NAMALWA (cell line): ENCODE measurements around the gene CBX8.

ENCODE experiments used
- DNase-seq: peaks from one replicate; pipeline ENCODE4 v3.0.0-alpha.2; 2015; ENCODE audit warnings: low spot score

Gene CBX8

DNA sequence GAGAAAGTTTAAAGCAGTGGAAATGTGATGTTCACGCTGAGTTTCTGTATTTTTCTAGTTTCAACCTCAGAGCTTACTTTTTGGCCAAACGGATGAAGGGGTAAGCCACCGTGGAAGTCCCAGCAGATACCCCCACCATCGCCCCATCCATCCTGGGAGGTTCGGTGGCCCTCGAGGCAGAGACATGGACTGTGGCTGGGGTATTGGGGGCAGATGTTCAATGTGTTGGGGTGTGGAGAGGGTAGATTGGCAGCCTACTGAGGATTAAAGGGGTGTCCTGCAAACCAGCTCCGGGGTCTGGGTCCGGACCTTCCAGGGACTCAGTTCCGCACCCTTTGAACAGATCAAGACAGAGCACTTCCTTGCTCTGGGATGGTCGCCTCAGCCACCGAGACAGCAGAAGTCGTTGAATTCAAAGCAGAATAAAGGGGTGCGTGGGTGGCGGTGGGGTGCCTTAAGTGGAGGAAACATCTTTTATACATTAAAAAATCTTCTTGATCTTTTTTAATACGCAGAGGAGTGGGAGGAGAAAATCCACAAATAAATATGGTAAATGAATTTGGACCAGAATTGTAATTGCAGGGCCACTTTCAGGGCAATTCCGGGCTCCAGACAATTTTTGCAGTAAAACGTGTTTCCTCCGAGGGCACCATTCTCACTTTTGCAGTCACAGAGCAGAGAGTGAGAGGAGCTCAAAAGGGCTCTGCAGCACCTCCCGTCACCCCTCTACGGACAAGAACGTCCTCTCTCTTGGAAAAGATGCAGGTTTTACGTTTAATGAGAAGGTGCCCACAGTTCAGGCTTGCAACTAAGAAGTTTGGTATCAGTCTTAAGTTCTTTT lies 8.2 kb upstream of the CBX8 start:
- DNase-seq: no peak

DNA sequence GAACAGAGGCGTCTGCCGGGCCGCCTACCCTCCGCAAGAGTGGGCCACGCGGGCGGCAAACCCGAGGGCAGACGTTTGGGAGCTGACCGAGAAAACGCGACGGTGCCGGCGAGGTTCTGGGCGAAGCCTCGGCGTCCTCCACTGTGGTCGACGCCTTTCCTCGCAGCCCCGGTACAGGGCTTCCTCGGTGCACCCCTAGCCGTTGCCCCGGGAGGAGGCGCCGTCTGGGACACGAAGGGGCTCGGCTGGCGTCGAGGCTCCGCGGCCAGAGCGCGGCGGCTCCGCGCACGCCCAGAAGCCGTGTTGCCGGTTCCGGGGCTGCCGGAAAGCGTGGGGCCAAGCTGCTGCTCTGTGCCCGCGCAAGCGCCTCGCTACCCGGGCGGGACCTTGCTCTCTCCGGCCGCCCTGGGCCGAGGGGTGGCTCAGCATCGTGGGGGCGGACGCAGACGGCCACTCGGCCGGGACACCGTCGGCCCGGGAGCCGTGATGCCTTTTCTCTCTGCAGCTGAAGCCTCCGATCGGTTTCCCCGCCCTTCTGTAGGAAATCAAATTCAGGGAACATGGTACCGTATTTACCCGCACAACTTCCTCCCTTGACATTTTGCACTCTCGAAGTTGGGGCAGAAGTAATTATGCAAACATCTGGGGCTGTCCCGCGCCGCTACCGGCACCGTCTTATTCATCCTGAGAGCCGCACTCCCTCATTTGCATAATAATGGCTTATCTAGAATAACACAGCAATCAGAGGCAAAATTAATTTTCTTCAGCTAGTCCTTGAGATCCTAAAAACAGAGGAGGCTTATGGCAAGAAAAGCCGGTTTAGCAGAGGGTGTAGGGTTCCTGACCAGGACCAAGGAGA lies 7.3 kb upstream of the CBX8 start:
- DNase-seq: peak; percentile 81

- no peak for DNase-seq
Measured at GRCh38 chr17:79803421-79803996, 6.6 kb upstream of the CBX8 start.

- no peak for DNase-seq
Measured at GRCh38 chr17:79802736-79803420, 6.0 kb upstream of the CBX8 start.

- no peak for DNase-seq
Measured at GRCh38 chr17:79802039-79802735, 5.3 kb upstream of the CBX8 start.

- DNase-seq: no peak
Measured at GRCh38 chr17:79801156-79802038, 4.5 kb upstream of the CBX8 start.

DNA sequence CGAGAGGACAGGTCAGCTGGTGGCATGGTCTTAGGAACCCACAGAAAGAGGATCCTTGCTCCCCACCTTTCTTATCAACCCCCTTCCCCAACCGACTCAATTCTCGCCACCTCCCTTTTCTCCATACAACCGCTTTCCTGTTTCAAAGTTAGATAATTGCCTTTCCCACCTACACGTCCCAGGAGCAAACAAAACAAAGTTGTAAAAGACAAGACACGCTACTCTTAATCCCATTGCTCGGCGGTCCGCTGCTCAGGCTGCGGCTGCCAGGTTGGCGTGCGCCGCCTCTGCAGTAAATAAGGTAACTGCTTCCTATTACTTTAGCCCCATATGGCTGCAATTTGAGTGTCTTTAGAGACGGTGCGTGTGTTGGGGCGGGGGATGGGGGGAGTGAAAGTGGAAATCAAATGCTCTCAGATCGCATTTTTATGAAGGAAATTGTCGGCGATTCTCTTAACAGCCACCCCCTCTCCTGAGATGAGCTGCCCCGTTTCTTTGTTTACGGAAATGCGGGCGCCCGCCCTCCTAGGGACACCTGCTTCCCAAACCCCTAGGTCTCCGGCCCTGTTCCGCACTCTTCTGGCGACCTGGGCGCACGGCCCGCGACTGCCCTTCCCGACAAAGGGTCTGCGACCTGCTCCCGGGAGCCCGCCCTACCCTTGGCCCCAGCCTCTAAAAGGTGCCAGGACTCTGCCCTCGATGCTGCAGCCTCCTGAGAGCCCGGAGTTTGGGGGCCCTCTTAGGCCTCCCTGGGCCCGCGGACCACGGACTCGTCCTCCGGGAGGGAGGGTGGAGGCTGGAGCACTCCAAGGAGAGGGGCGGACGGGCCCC lies 3.7 kb upstream of the CBX8 start:
- DNase-seq: peak; percentile 73

GRCh38 chr17:79799538-79800324 lies 2.9 kb upstream of the CBX8 start:
- no peak for DNase-seq

GRCh38 chr17:79799174-79799537 lies 2.3 kb upstream of the CBX8 start:
- no peak for DNase-seq

DNA sequence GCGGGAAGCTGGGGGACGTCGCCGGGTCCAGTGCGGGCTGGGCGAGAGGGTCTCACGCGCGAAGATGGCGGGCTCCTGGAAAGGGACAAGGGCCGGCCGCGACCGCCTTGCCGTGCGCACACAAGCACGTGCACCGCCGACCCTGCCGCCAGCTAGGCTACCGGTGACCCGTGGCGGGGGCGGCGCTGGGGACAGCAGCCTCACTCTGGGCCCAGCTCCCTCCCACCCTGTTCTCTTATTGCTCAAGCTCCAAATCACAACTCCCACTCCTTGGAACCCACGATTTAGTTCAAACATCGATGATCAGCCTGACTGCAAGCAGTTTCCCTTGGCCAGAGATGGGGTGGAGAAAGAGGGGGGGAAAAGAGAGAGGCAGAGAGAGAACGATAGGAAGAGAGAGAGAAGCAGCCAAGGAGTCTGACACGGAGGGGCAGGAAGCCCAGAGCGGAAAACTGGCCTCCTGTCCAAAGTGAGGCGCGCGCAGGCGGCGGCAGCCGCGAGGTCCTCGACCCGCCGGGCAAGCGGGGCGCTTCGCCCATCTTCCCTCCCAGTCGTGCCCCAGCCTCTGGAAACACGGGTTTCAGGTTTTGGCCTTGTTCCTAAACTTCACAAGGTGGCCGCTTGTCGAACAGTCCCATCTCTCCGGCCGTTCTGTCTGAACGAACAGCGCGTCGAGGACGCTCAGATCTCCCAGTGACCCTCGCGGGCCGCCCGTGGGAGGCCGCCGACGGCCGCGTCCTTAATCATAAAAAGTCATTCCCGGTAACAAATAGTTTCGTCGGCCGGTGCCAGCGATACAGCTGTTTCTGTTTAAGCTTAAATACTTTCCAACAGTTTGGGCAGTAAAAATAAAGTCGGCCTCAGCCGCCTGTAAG lies 1.7 kb upstream of the CBX8 start:
- DNase-seq: no peak

GRCh38 chr17:79797492-79798298 lies 818 bp upstream of the CBX8 start:
- peak; percentile 55 for DNase-seq

DNA sequence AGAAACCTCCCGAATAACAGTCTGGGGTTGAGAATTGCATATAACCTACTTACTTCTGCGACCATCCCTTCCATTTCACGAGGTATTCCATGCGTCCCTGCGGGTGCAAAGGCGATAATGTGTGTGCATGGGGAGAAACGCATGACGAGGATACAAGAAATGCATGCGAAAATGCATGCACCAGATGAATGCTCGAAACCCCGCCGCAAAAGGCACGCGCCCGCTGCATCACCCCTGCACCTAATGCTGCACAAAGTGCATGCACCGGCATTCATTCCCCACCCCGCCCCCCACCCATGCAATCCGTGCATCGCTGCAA lies 474 bp downstream of the CBX8 start:
- peak; percentile 61 for DNase-seq

GRCh38 chr17:79795795-79796443 lies 958 bp downstream of the CBX8 start:
- no peak for DNase-seq

DNA sequence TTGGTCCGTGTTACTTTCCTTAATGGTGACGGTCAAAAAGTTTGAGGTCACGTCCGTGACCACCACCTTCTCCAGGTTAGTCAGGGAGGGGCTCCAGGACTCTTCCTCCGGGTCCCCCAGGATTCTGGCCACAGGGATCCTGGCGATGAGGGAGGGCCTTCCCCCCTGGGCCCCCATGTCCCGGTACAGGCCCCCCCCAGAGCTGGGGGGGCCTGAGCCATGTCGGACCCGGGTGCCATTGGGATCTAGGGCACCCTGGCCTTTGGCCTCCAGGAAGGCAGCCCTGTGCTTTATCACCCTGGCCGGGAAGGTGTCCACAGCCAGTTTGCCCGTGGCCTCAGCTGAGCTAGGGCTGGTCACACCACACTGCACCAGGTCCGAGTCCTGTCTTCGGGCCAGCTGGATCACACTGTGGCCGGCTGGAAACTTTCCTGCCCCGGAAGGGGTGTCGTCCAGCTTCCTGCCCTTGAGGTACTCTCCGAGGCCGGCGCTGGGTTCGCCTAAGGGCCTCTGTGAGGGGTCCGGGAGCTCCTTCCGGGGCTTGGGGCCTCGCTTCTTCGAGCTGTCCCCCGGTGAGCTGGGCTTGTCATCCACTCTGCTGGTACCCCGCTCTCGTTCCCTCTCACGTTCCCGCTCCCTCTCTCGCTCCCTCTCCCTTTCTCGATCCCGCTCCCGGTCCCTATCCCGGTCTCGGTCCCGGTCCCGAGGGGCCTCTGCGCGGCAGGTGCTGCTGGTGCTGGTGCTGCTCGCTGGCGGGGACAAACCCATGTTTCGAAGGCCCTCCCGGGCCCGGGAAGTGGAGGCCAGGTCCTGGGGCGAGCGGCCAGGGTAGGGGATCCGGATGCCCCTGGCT lies 2.0 kb downstream of the CBX8 start:
- DNase-seq: no peak

GRCh38 chr17:79793924-79794304 lies 3.0 kb downstream of the CBX8 start:
- DNase-seq: no peak
